Activated T-helper 17 cell treated with anti-CD3 and anti-CD28 coated beads, Interleukin-2, amount 50 U/mL, for 72 hours (primary cell): ENCODE measurements around the gene PARD3B. TPM values are rescaled to one million over a fixed set of nuclear protein-coding genes. Genes with fewer than 3 reads are reported as not detected.

Source experiments
- ATAC-seq: fragments of 150-1000 bp; cut with Tn5 transposase; replicated peaks from 2 replicates; pipeline ENCODE4 v1.10.0; 2021; ENCODE audit warnings: mild to moderate bottlenecking, moderate library complexity
- H3K27ac Mint-ChIP-seq: one replicate; pipeline ENCODE4 v1.8.0; 2022; ENCODE audit warnings: mixed read lengths
- H3K27me3 Mint-ChIP-seq: one replicate; pipeline ENCODE4 v1.8.0; 2022; ENCODE audit warnings: mixed read lengths
- H3K36me3 Mint-ChIP-seq: one replicate; pipeline ENCODE4 v1.8.0; 2022; ENCODE audit warnings: low read depth, mild to moderate bottlenecking, mixed read lengths
- H3K4me1 Mint-ChIP-seq: one replicate; pipeline ENCODE4 v1.8.0; 2022; ENCODE audit warnings: mixed read lengths
- H3K4me3 Mint-ChIP-seq: one replicate; pipeline ENCODE4 v1.8.0; 2022; ENCODE audit warnings: mild to moderate bottlenecking, mixed read lengths
- H3K9me3 Mint-ChIP-seq: one replicate; pipeline ENCODE4 v1.8.0; 2022; ENCODE audit warnings: mixed read lengths
- total RNA-seq, 2 donors: library from RNA; stranded (reverse); gene quantifications; one replicate each; pipeline ENCODE4 v1.2.3, GENCODE V29; 2022

PARD3B gene
- total RNA-seq, 2 donors from 2014 or later = 0.29 to 1.5 TPM

DNA sequence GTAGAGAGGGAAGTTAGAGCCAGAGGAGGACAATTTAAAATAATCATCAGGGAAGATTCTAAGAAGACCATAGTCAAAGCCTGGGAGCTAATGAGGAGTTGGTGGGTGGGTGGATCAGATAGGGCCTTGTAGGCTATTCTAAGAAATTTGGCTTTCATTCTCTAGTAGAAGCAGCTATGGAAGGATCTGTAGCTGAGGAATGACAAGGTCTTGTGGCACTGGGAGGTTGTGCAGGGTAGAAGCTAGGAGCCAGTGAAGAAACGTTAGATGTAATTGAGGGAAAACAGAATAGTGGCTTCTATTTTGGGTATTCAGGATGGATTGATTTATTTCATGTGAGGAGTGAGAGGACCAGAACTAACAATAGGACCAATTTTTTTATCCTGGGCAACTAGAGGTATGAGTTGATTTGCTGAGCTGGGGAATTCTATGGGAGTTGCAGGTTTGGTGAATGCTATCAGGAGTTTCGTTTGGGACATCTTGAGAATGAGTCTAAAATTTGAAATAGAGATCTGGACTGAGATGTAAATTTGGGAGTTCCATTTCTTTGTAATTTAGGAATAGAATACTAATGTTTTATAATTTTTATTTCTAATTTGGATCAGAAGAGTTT lies 371.9 kb downstream of the PARD3B start:
- ATAC-seq = no peak
- Mint-ChIP-seq H3K4me3 (no peak overlapping the region), H3K4me1 (no peaks in the 10 kb centered on the region), H3K27ac (no peak overlapping the region), H3K27me3 (no peaks in the 10 kb centered on the region), H3K36me3 (no peaks in the 10 kb centered on the region), H3K9me3 (no peaks in the 10 kb centered on the region)

DNA sequence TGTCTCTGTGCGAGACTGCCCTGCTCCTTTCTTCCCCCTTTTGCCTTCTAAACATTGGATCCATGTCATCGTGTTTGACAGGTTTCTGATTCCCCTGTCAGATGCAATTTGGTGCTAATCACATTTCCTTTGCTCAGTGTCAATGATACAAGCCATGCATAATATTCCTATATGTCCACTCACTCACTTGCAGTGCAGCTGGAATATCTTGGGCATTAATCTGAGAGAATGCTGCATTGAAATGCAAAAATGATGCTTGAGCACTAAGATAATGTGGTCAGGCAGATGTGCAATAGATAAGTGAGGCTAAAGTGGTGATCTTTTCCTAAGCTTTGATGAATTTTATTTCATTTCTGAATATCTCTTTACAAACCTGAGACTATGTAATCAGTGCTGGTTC lies 375.5 kb downstream of the PARD3B start:
- H3K9me3 Mint-ChIP-seq = no peaks in the 10 kb centered on the region
- no peaks in the 10 kb centered on the region for H3K36me3 Mint-ChIP-seq
- H3K4me1 Mint-ChIP-seq = no peaks in the 10 kb centered on the region
- no peak overlapping the region for H3K4me3 Mint-ChIP-seq
- no peak for ATAC-seq
- no peaks in the 10 kb centered on the region for H3K27me3 Mint-ChIP-seq
- H3K27ac Mint-ChIP-seq = no peak overlapping the region

DNA sequence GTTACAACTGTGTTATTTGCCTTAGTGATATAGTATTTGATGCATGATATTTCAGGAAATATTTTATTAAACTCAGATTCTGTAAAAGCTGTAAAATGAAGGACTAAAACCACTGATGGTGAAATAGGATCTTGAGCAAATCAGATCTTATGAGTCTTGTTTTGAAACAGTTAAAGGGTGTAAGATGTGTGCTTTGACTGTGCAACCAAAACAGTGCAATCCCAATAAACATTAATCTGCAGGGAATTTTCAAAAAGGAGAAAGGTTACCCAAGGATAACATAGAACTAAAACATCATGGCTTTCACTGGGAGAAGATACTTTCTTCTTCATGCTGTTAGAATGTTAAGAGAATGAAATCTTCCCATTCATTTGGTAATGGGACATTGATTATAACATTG lies 378.7 kb downstream of the PARD3B start:
- H3K9me3 Mint-ChIP-seq = no peaks in the 10 kb centered on the region
- no peaks in the 10 kb centered on the region for H3K27me3 Mint-ChIP-seq
- no peak for ATAC-seq
- H3K27ac Mint-ChIP-seq = no peak overlapping the region
- no peaks in the 10 kb centered on the region for H3K4me1 Mint-ChIP-seq
- H3K36me3 Mint-ChIP-seq = no peaks in the 10 kb centered on the region
- H3K4me3 Mint-ChIP-seq = no peak overlapping the region

DNA sequence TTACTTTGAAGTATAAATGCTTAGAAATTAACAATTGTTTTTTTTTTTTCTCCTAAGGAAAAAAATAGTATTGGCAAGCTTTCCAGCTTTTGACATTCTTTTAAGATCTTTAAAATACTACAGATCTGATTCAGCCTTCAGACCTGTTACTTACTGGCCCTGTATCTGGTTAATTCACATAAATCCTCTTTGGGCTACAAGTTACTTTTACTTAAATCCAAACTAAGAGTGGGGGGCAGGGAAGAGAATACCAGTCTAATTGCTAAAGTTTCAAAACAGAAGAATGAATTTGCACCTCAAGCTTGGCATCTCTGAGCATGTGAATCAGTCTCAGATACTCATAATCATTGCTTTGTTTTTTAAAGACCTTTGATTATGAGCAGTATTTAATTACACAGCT lies 386.3 kb downstream of the PARD3B start:
- Mint-ChIP-seq H3K36me3 (no peaks in the 10 kb centered on the region), H3K4me3 (no peak overlapping the region), H3K27me3 (no peaks in the 10 kb centered on the region), H3K4me1 (peaks cover 4% of the 10 kb centered on the region), H3K9me3 (no peaks in the 10 kb centered on the region), H3K27ac (no peak overlapping the region)
- no peak for ATAC-seq

DNA sequence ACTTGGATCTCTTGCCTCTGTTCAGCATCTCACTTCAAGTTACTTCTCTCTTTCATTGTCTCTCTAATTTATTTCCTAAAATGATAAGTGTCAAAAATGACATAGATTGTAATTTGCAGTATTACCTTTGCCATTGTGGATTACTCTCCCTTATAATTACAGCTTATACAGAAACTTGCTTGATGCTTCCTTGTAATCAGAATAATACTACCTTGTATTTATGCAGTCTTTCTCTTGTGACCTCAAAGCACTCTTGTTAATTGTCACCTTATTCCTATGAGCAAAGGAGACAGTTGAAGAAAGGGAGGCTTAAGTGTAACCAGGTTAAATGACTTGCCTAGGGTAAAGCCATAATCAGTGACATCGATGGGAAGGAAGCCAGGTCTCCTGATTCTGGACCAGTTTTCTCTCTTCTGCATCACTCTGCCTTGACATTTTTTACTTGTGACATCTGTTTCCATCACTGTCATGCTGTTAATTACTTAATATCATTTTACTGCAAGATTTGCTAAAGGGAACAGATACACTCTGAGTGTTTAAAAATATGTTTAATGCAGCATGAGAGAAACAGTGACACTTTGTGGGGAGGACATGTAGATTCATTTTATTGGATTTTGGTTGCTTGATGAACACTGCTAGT lies 388.6 kb downstream of the PARD3B start:
- Mint-ChIP-seq H3K36me3 (no peaks in the 10 kb centered on the region), H3K4me1 (peaks cover 4% of the 10 kb centered on the region), H3K27me3 (no peaks in the 10 kb centered on the region), H3K4me3 (no peak overlapping the region), H3K27ac (no peak overlapping the region), H3K9me3 (no peaks in the 10 kb centered on the region)
- ATAC-seq = no peak

DNA sequence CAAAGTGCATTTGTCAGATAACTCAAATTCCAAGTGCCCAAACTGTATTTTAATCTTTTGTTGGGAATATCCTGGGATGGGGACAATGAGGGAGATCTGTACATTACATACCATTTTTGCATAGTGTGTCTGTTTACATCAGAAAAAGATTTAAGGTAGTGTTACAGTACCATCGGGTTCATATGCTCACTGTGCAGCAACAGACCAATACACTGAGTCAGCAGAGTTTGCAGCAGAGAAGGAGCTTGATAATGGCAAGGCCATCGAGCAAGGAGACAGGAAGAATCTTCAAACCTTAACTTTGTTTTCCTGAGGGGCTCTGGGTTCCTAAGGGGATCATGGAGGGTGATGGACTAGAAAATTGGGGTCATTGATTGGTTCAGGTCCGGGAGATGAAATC lies 399.7 kb downstream of the PARD3B start:
- H3K27ac Mint-ChIP-seq = no peak overlapping the region
- H3K27me3 Mint-ChIP-seq = no peaks in the 10 kb centered on the region
- no peaks in the 10 kb centered on the region for H3K36me3 Mint-ChIP-seq
- no peak for ATAC-seq
- peaks cover 27% of the 10 kb centered on the region for H3K4me1 Mint-ChIP-seq
- H3K4me3 Mint-ChIP-seq = no peak overlapping the region
- H3K9me3 Mint-ChIP-seq = peaks cover 27% of the 10 kb centered on the region

DNA sequence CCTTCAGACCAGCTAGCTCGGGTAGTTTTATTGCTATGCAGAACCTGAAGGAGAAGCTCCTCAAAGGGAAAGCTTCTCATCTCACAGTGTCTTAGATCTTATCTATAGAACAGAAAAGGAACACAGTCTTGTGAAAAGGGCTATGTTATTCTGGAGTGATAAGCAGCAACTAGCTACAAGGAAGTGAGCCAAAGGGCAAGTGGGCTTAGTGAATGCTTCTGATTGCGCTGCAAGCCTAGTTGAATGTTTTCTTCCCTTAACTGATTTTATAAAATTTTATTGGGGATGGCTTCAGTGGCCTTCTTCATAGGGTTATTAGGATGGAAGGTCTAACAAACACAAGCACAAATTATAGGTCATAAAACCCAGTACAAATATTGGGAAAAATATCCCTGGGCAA lies 400.1 kb downstream of the PARD3B start:
- no peak overlapping the region for H3K4me3 Mint-ChIP-seq
- no peaks in the 10 kb centered on the region for H3K36me3 Mint-ChIP-seq
- no peak overlapping the region for H3K27ac Mint-ChIP-seq
- peaks cover 27% of the 10 kb centered on the region for H3K4me1 Mint-ChIP-seq
- ATAC-seq = no peak
- peaks cover 27% of the 10 kb centered on the region for H3K9me3 Mint-ChIP-seq
- no peaks in the 10 kb centered on the region for H3K27me3 Mint-ChIP-seq

DNA sequence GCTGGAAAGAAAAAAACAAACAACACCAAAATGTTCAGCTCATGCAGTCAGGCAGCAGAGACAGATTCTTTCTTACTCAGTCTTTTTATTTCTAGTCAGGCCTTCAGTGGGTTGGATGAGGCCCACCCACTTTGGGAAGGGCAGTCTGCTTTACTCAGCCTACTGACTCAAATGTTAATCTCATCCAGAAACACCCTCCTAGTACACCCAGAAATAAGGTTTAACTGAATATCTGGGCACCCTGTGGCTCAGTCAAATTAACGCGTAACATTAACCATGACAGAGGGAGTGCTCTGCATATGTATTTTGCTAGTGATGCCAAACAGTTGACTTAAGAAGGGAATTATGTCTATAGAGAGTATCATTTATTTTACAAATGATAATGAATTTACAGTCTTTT lies 401.6 kb downstream of the PARD3B start:
- peaks cover 27% of the 10 kb centered on the region for H3K4me1 Mint-ChIP-seq
- peaks cover 27% of the 10 kb centered on the region for H3K9me3 Mint-ChIP-seq
- no peak overlapping the region for H3K27ac Mint-ChIP-seq
- no peak overlapping the region for H3K4me3 Mint-ChIP-seq
- no peaks in the 10 kb centered on the region for H3K36me3 Mint-ChIP-seq
- no peaks in the 10 kb centered on the region for H3K27me3 Mint-ChIP-seq
- no peak for ATAC-seq

DNA sequence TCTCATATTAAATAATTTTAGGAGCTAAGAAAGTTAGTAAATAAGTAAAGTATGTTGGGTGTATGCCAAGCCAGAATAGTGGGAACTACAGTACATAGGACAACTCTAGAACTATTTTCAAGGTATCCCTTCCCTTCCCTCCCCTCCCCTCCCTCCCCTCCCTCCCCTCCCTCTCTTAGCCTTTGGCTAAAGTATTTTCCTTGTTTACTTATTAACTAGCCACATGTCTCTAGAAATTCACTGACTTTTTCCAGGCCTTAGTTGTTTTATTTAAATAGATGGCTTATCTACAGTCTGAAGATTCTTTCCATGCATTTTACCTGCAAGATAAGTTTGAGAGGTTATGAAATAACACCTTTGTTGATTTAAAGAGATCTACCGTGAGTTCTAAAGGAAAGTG lies 402.1 kb downstream of the PARD3B start:
- Mint-ChIP-seq H3K4me1 (peaks cover 27% of the 10 kb centered on the region), H3K27me3 (no peaks in the 10 kb centered on the region), H3K36me3 (no peaks in the 10 kb centered on the region), H3K27ac (no peak overlapping the region), H3K4me3 (no peak overlapping the region), H3K9me3 (peaks cover 27% of the 10 kb centered on the region)
- no peak for ATAC-seq

DNA sequence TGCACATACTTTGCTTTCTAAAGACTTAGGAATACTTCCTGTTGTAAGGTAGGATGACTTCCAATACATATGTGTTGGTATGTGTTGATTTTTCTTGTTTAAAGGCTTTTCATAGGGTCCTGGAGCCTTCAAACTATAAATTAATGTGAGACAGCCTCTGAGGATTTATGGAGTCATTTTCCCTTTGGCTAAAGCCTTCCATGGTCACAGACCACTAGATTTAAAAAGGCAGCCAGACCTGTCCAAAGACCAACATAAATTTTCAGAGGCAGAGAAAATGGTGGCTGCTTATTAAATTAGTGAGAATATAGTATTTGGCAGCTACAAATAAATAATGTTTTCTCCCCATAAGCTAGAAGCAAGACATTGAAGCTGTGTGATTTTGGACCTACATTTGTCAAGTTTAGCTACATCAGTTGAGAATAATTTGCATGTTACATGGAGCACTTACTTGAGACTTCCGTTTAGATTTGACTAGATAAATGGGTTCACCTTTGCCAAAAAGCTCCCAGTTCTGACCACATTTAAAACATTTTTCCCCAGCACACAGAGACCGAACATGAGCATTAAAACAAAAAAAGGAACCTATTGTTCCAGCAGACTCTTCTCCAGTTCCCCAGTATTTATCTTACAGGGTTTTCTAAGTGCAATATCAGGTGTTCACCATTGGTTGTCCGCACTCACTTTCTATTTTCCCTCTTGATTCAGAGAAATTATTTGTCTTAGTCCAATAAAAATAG lies 402.9 kb downstream of the PARD3B start:
- peak overlapping the region; percentile 63 for H3K4me3 Mint-ChIP-seq
- peak; percentile 72 for ATAC-seq
- H3K4me1 Mint-ChIP-seq = peaks cover 27% of the 10 kb centered on the region
- no peaks in the 10 kb centered on the region for H3K27me3 Mint-ChIP-seq
- H3K9me3 Mint-ChIP-seq = peaks cover 26% of the 10 kb centered on the region
- H3K27ac Mint-ChIP-seq = peak overlapping the region; percentile 76
- no peaks in the 10 kb centered on the region for H3K36me3 Mint-ChIP-seq

DNA sequence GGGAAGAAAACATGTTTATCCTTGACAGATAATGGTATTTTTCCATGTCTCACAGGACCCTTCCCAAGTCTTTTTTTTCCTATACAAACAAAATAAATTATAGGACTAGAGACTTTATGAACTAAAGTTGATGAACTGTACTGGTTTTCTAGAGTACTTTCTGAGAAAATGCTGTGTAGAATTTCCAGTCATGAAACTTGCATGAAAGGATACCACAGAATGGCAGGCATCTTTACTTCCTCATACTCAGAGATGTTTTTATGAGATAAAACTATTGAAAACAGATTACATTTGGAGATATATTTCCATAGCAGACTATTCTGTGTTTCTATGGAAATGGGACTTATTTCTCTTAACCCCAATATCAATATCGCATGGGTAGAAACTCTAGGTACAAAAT lies 403.5 kb downstream of the PARD3B start:
- Mint-ChIP-seq H3K36me3 (no peaks in the 10 kb centered on the region), H3K4me1 (peaks cover 24% of the 10 kb centered on the region), H3K27ac (peak overlapping the region; percentile 76), H3K27me3 (no peaks in the 10 kb centered on the region), H3K9me3 (peaks cover 20% of the 10 kb centered on the region), H3K4me3 (peak overlapping the region; percentile 63)
- ATAC-seq = peak; percentile 62

DNA sequence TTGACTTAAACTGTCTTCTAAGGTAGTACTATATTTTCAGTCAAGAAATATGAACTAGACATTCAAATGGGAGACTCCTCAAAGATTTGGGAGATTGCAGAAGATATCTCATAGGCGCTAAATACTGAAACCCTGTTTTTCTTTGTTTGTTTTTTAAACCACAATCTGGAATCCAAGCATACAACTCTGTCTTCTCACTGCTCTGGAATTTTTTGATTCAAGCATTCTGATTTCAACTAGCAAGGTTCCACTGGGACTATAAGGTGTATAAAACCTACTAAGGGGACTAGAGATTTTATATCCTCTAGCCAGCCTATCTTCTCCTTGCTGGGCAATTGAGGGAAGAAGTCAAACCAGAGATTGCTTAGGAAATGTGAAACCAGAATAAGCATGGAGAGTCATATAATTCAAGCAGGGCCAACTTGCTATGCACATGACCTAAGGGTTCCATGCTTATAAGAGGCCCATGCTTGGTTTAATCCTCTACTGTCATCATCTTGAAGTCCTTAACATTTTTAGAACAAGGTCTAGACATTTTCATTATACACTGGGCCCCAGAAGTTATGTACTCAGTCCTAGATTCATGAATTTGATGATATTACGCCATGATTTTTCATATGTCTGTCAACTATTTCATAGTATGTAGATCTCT lies 405.5 kb downstream of the PARD3B start:
- no peaks in the 10 kb centered on the region for H3K27me3 Mint-ChIP-seq
- H3K4me3 Mint-ChIP-seq = no peak overlapping the region
- no peak for ATAC-seq
- H3K4me1 Mint-ChIP-seq = peaks cover 21% of the 10 kb centered on the region
- no peak overlapping the region for H3K27ac Mint-ChIP-seq
- H3K9me3 Mint-ChIP-seq = peaks cover 10% of the 10 kb centered on the region
- H3K36me3 Mint-ChIP-seq = no peaks in the 10 kb centered on the region

DNA sequence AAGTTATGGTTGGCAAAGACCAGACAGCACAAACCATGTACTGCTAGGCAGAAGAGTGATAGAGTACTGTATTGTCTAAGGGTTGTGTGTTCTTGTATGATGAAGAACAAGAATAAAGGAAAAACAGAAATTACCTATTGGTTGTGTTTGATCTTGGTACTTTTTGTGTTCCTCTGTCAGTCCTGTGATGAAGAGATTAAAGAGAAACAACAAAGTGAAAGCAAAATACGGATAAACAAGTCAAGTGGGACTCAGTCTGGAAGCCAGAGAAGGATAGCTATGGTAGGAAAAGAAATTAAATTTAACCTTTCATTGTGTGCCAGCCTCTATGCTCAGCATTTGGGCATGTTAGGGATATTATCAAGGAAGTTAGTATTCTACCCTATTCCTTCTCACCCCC lies 413.1 kb downstream of the PARD3B start:
- H3K27ac Mint-ChIP-seq = peak overlapping the region; percentile 30
- H3K27me3 Mint-ChIP-seq = no peaks in the 10 kb centered on the region
- no peaks in the 10 kb centered on the region for H3K36me3 Mint-ChIP-seq
- ATAC-seq = no peak
- H3K4me1 Mint-ChIP-seq = peaks cover 6% of the 10 kb centered on the region
- peak overlapping the region; percentile 62 for H3K4me3 Mint-ChIP-seq
- H3K9me3 Mint-ChIP-seq = peaks cover 3% of the 10 kb centered on the region

DNA sequence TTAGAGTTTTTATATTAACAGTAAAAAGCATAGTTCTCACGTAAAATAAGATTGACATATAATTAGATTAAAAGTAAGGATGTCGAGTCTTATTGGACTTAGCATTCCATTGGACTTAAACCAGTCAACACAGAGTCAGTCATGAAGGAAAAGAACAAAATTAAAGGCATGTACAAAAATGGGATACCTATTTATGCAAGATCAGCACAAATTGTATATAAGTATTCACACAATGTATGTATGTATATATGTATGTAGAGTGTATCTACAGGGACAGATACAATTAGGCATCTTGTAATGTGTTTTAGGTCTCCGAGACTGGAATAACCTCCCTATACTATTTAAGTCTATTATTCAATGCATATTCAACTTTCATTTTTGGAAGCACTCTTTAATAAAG lies 419.1 kb downstream of the PARD3B start:
- Mint-ChIP-seq H3K27ac (no peak overlapping the region), H3K36me3 (no peaks in the 10 kb centered on the region), H3K27me3 (no peaks in the 10 kb centered on the region), H3K4me3 (no peak overlapping the region), H3K4me1 (peaks cover 21% of the 10 kb centered on the region), H3K9me3 (peaks cover 7% of the 10 kb centered on the region)
- no peak for ATAC-seq

DNA sequence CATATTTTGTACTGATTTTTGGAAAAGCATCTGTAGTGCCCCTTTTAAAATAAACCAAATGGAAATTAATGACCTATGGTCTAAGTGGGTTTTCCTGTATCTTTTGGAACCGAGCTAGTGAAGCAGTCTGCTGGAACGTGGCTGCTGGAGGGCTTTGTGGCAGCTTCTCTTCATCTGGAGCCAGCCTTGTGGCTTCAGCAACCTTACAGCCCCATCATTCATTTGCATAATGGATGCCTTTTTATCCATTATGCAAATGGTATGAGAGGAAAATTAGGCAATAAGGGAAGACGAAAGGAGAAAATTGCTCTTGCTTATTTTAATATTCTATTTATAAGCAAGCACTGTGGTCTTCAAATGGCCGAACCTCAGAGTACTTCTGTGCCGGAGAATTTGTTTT lies 421.0 kb downstream of the PARD3B start:
- Mint-ChIP-seq H3K27me3 (no peaks in the 10 kb centered on the region), H3K4me3 (no peak overlapping the region), H3K4me1 (peaks cover 31% of the 10 kb centered on the region), H3K9me3 (peaks cover 7% of the 10 kb centered on the region), H3K27ac (no peak overlapping the region), H3K36me3 (no peaks in the 10 kb centered on the region)
- no peak for ATAC-seq
